ENCODE measurements around the gene OTC.

The OTC gene

GRCh38 chrX:38352362-38352761 is at the start of gene OTC:
TSS of gene OTC (plus strand) at chrX:38352604. CDS start at chrX:38352697, 93 bp downstream.
- DNase-seq = no peak

DNA sequence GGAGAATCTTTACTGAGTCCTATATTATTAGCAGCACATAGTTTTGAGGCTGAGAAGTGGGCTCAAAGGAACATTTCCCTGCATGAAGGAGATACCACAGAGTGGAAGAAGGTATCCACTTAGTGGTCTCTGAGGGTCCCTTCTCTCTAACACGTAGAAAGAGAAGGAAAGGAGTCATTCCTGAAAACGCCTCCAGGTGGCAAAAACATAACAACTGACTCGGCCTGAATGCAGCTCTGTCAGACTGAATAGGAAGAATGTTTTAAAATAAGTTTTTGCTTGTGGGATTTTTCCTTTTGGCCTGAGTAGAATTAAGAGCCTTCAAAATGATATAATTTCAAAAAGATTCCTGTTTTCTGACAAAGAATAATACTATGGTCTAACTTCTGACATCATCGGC is 48.4 kb upstream of the OTC start:
- no peak for DNase-seq

GRCh38 chrX:38305971-38306370 is 46.4 kb upstream of the OTC start:
- no peak for DNase-seq

- DNase-seq = no peak
Observed at GRCh38 chrX:38311743-38312142, 40.7 kb upstream of the OTC start.

- DNase-seq = no peak
Observed at GRCh38 chrX:38312436-38312835, 40.0 kb upstream of the OTC start.

GRCh38 chrX:38313190-38313589 is 39.2 kb upstream of the OTC start:
- no peak for DNase-seq

DNA sequence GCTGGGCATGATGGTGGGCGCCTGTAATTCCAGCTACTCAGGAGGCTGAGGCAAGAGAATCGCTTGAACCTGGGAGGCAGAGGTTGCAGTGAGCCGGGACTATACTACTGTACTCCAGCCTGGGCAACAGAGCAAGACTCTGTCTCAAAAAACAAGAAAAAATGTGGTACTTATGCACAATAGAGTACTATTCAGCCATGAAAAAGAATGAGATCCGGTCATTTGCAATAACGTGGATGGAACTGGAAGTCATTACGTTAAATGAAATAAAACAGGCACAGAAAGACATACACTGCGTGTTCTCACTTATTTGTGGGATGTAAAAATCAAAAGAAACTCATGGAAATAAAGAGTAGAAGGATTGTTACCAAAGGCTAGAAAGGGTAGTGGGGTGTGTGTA is 37.2 kb upstream of the OTC start:
- no peak for DNase-seq

DNA sequence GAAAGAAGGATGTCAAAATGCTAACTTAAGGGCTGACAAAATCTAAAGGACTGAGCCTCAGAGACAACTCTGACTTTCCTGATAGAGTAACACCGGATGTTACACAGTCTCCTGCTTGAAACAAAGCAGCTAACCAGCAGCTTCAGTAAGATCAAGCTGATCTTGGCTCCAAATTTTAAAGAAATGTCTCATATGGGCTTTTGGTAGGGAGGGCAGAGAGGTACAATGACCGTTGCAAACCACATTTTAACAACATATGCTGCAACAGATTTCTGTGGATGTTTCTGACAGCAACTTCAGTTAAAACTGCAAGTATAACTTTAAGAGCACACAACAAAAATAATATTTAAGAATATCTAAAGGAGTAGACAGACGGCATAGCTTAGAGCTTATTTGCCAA is 34.2 kb upstream of the OTC start:
- DNase-seq = no peak

DNA sequence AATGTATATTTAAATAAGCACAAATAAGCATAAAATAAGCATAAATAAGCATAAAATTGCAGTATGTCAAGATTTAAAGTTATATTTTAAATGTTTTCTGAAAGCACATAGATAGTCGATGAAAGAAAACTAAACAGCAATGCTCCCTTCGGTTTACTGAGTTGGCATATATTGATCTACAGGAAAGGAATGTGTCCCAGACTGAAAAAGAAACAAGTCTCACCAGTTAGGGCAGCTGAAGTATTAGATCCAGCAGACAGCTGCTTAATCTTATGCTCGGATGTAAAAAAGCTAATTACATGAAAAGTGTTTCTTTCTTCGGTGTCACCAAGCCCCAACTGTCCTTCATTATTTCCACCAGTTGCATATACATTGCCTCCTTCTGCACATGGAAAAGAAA is 33.8 kb upstream of the OTC start:
- no peak for DNase-seq

- DNase-seq = no peak
Observed at GRCh38 chrX:38320819-38321218, 31.6 kb upstream of the OTC start.

- no peak for DNase-seq
Observed at GRCh38 chrX:38326086-38326485, 26.3 kb upstream of the OTC start.

DNA sequence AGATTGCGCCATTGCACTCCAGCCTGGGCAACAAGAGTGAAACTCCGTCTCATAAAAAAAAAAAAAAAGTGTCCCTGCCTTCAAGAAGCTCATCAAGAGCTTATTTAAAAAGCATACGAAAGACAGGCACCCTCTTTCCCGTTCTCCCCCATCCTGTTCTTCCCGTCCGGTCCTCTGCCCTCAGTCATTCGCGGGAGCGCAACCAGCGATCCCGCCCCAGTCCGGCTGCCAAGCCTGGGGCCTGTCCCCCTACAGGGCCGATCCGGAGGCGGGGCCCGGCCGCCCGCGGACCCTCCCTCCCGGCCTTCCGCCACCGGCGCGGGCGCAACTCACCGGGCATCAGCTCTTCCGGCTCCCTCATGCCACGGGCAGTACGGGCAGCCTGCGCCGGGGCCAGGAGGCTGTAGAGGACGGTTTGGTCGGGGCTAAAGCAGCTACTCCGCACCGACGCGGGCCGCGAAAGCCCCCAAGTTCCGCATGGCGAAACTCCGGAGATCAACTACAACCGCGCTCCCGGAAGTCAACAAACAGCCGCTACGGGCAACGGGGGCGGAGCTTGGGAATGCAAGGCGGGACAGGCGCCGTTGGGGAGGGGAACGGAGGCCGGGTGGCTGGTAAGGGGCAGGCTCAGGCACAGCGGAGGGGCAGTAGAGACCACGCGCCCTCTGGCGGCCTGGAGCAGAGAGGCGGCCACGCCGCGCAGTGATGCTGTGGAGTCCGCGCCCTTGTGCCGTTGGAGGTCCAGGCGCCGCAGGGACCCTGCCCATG is 25.2 kb upstream of the OTC start, which contains the start of gene RPGR:
Gene RPGR (minus strand): TSS at position 503 of the 768 bp plus-strand sequence. CDS start 142 bp downstream, at position 361.
- DNase-seq = peak; percentile 93

DNA sequence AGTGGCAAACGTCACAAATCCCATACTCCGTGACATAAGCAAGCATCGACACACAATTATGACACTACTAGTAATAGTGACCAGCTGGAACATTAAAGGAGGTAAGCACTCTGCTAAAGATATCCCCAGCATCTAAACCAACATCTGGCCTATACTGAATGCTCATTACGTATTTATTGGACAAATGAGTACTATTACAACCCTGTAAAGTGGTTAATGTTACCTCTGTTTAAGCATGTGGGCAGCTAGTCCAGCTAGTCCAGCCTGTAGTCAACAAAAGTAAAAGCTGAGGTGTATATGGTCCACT is 24.7 kb upstream of the OTC start:
- DNase-seq = no peak

DNA sequence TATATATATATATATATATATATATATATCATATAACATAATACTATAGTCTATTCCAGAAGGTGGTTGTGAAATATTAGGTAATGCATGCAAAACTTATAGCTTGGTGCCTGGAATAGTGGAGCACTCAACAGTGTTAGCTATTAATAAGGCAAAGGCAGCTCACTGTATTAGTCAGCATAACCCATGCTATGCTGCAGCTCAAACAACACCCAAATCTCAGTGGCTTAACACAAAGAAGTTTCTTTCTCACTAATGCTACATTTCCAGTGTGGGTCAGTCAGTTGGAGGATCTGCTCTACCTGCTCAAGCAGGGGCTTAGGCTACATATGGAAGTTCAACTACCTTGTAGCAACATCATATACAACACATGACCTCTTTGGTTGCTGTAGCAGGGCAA is 19.9 kb upstream of the OTC start:
- DNase-seq = no peak

DNA sequence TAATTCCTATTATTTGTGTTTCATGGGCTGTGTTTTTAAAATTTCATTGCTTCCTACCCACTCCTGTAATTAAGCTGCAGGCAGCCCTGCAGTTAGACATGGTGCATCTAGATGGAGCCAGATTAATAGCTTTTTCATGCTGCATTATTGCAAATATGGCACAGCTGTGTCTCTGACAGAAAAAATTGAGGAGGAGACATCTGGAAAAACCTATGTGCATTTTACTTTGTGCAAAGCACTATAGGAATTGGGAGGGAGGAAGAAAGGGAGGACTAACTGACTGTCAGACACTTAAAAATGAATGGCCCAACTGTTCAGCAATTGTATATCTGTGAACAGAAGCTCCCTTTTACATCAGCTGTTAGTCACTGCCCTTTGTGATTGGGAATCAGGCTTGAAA is 17.0 kb upstream of the OTC start:
- DNase-seq = no peak

- no peak for DNase-seq
Observed at GRCh38 chrX:38336538-38337240, 15.7 kb upstream of the OTC start.

DNA sequence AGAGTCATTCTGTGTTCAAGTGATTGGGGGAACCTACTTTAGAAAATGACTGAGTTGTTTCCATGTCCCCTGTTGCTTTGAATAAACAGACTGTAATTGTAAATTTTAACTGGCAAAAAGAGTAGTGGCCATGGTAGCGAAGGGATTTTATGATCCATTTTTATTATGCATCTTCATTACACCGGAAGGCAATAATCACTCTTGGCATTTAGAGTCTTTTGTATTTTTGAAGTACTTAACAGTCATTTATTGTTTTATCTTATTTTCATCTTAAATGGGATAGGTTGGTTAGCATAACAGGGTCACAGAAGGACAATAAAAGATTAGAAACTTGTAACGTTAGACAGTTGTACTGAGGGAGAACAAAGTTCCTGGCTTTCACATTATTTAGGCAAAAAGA is 11.0 kb upstream of the OTC start:
- DNase-seq = no peak

- DNase-seq = no peak
Observed at GRCh38 chrX:38342853-38343778, 9.3 kb upstream of the OTC start.

- DNase-seq = no peak
Observed at GRCh38 chrX:38346150-38346549, 6.3 kb upstream of the OTC start.

DNA sequence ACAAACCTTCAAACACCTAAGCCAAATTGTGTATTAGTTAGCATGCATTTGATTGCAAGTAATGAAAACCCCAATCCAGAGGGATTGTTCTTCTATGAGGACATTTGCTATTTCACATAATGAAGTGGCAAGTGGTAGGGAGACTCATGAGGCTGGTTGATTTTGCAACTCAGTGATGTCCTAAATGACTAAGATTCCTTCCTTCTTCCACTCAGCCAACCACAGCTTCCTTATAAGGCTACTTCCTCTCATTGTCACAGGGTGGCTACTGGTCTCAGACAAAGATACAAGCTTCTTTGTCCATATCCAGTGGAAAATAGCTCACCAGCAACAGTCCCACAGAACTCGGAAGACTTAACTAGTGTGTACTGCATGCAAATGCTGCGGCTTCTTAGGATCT is 5.3 kb upstream of the OTC start:
- no peak for DNase-seq

- DNase-seq = no peak
Observed at GRCh38 chrX:38351346-38351745, 1.1 kb upstream of the OTC start.

GRCh38 chrX:38356401-38356800 is 4.0 kb downstream of the OTC start:
- DNase-seq = no peak

Measured in activated CD8-positive, alpha-beta memory T cell treated with anti-CD3 and anti-CD28 coated beads for 24 hours (primary cell).